ENCODE data around the gene GDF9.

DNA sequence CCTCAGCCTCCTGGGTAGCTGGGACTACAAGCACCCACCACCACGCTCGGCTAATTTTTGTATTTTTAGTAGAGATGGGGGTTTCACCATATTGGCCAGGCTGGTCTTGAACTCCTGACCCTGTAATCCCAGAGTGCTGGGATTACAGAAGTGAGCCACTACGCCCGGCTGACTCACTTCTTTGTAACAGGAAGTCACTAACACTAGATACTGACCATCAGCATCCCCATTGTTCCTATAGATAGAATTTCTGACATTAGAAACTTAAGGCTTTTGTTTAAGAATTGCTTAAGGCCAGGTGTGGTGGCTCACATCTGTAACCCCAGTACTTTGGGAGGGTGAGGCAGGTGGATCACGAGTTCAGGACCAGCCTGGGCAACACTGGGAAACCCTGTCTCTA is 49.4 kb upstream of the GDF9 start:
- TF ChIP-seq POLR2A (IDR thresholded peaks at IDR 0.05) = no peak
- TF ChIP-seq, protein P1, sequence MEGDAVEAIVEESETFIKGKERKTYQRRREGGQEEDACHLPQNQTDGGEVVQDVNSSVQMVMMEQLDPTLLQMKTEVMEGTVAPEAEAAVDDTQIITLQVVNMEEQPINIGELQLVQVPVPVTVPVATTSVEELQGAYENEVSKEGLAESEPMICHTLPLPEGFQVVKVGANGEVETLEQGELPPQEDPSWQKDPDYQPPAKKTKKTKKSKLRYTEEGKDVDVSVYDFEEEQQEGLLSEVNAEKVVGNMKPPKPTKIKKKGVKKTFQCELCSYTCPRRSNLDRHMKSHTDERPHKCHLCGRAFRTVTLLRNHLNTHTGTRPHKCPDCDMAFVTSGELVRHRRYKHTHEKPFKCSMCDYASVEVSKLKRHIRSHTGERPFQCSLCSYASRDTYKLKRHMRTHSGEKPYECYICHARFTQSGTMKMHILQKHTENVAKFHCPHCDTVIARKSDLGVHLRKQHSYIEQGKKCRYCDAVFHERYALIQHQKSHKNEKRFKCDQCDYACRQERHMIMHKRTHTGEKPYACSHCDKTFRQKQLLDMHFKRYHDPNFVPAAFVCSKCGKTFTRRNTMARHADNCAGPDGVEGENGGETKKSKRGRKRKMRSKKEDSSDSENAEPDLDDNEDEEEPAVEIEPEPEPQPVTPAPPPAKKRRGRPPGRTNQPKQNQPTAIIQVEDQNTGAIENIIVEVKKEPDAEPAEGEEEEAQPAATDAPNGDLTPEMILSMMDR (IDR thresholded peaks at IDR 0.05) = no peak
- no peak for TF ChIP-seq EP300 (IDR thresholded peaks at IDR 0.05)

Measured in upper lobe of left lung (tissue), 4 donors.